H54 (cell line): Measurements from ENCODE around the gene GMPR2.

Experiments
- DNase-seq: peaks from one replicate; pipeline ENCODE4 v3.0.0; 2011; ENCODE audit warnings: low spot score, mixed read lengths; ENCODE audit not compliant: insufficient read length
- FAIRE-seq: peaks from 3 replicates; lab custom pipeline; 2011; peaks lifted over from hg19 to GRCh38; lab: Jason Lieb, UNC
- POLR2A ChIP-seq: IDR thresholded peaks from 2 replicates; pipeline ENCODE4 v1.6.1; 2011; ENCODE audit warnings: low read depth, mild to moderate bottlenecking, low read length

The GMPR2 gene

GRCh38 chr14:24231263-24232120 lies 1.2 kb upstream of the GMPR2 start:
- no peak for FAIRE-seq
- no peak for TF ChIP-seq POLR2A

GRCh38 chr14:24232121-24232644 lies 546 bp upstream of the GMPR2 start, which contains the start of gene NEDD8:
NEDD8 (minus strand) TSS chr14:24232367; CDS start chr14:24232267, 100 bp downstream.
- DNase-seq (peak; percentile 30), FAIRE-seq (no peak)
- peak; percentile 44; the same call in 1 of the 2 replicates for TF ChIP-seq POLR2A

More at GRCh38 chr14:24231263-24232120, 1.2 kb upstream of the GMPR2 start:
- no peak for DNase-seq

- FAIRE-seq (no peak), DNase-seq (no peak)
- no peak for TF ChIP-seq POLR2A
Observed at GRCh38 chr14:24233538-24233866, 773 bp downstream of the GMPR2 start.

GRCh38 chr14:24234095-24235005 lies 1.6 kb downstream of the GMPR2 start:
- DNase-seq = no peak
- FAIRE-seq = no peak
- TF ChIP-seq POLR2A = no peak

GRCh38 chr14:24235804-24236688 lies 3.3 kb downstream of the GMPR2 start:
- TF ChIP-seq POLR2A = no peak
- DNase-seq = no peak
- FAIRE-seq = no peak

- DNase-seq (no peak), FAIRE-seq (no peak)
- TF ChIP-seq POLR2A = no peak
Observed at GRCh38 chr14:24236689-24237462, 4.1 kb downstream of the GMPR2 start.

GRCh38 chr14:24237463-24237955 lies 4.8 kb downstream of the GMPR2 start:
- FAIRE-seq (no peak), DNase-seq (no peak)
- no peak for TF ChIP-seq POLR2A

- FAIRE-seq (no peak), DNase-seq (no peak)
- TF ChIP-seq POLR2A = no peak
Observed at GRCh38 chr14:24238123-24238522, 5.4 kb downstream of the GMPR2 start.

GRCh38 chr14:24238527-24239037 lies 5.9 kb downstream of the GMPR2 start:
- no peak for TF ChIP-seq POLR2A
- FAIRE-seq = no peak
- DNase-seq = no peak

GRCh38 chr14:24240110-24240918 lies 7.6 kb downstream of the GMPR2 start:
- TF ChIP-seq POLR2A = no peak
- no peak for DNase-seq
- no peak for FAIRE-seq

GRCh38 chr14:24241829-24242443 lies 9.2 kb downstream of the GMPR2 start:
- no peak; the same call in 1 of the 2 replicates for TF ChIP-seq POLR2A
- peak; percentile 85 for DNase-seq
- FAIRE-seq = no peak
